HepG2 (cell line): ENCODE data around the gene DNM3. TPM values are rescaled to one million over a fixed set of nuclear protein-coding genes. Genes with fewer than 3 reads are reported as not detected.

Experiments
- ATAC-seq: fragments of 200-7000 bp; cut with Tn5 transposase; 3 replicates; pipeline ENCODE4 v1.9.1; 2020; ENCODE audit warnings: mild to moderate bottlenecking, moderate library complexity
- BruUV-seq: library from RNA; stranded (reverse); fragments of 400-500 nt; replicated peaks from 2 replicates; lab custom pipeline; 2021; lab: Mats Ljungman, UMichigan
- CTCF ChIA-PET: fragments of 300-600 bp; formaldehyde crosslinking; extraction: SDS; loops from one replicate; lab custom pipeline; 2021; ENCODE audit warnings: low total read pairs, inconsistent platforms, low intra/inter-chr PET ratio; lab: Yijun Ruan, JAX
- POLR2A ChIA-PET: fragments of 350-600 bp; sonication (Branson Sonifier 250); formaldehyde crosslinking; loops from one replicate; lab custom pipeline; 2020; ENCODE audit warnings: antibody characterized with exemption, inconsistent platforms; lab: Yijun Ruan, JAX
- DNase-seq: peaks from one replicate; pipeline ENCODE4 v3.0.0-alpha.2; 2015; ENCODE audit warnings: low spot score
- FAIRE-seq: peaks from 3 replicates; lab custom pipeline; 2011; peaks lifted over from hg19 to GRCh38; lab: Jason Lieb, UNC
- H2AFZ ChIP-seq: one replicate; pipeline ENCODE4 v1.6.1; 2011; ENCODE audit warnings: low read length, inconsistent platforms
- H3K27ac ChIP-seq: fragments of 300-600 bp; 3 replicates; pipeline ENCODE4 v1.8.0; 2011; ENCODE audit warnings: mixed run types, mild to moderate bottlenecking, mixed read lengths, low read length, inconsistent platforms; ENCODE audit not compliant: insufficient read depth; ENCODE audit errors: extremely low read length
- H3K27me3 ChIP-seq, 2 experiments: fragments of 200-600 bp in 1 of 2; 2 replicates in 1 of 2; 3 replicates in 1 of 2; pipeline versions ENCODE4 v1.6.0 to v1.8.0; 2011; ENCODE audit warnings: low read length in 2 of 2, mild to moderate bottlenecking in 2 of 2, moderate library complexity in 2 of 2, inconsistent platforms in 1 of 2; ENCODE audit not compliant: insufficient read depth in 2 of 2, control insufficient read depth in 1 of 2
- H3K36me3 ChIP-seq, 2 experiments: fragments of 200-600 bp in 1 of 2; replicated peaks in 1 of 2; 2 replicates in 1 of 2; 3 replicates in 1 of 2; pipeline versions ENCODE4 v1.5.1 to v1.8.0; 2011; ENCODE audit warnings: low read length in 2 of 2, inconsistent platforms in 1 of 2; ENCODE audit not compliant: insufficient read depth in 2 of 2, control insufficient read depth in 1 of 2
- H3K4me1 ChIP-seq: 2 replicates; pipeline ENCODE4 v1.5.1; 2012; ENCODE audit warnings: low read length, inconsistent platforms; ENCODE audit not compliant: insufficient read depth
- H3K4me2 ChIP-seq: 2 replicates; pipeline ENCODE4 v1.6.0; 2011; ENCODE audit warnings: low read depth, low read length, inconsistent platforms
- H3K4me3 ChIP-seq, 3 experiments: fragments of 200-600 bp in 1 of 3; sonication (generic), shearing (Covaris generic) in 1 of 3; replicated peaks in 1 of 3; 2 replicates each; pipeline ENCODE4 v1.5.1; 2011 to 2016; ENCODE audit warnings: low read length in 3 of 3, inconsistent platforms in 2 of 3, low read depth in 2 of 3, mild to moderate bottlenecking in 2 of 3, control low read depth in 1 of 3, mixed read lengths in 1 of 3; ENCODE audit not compliant: insufficient read depth in 1 of 3
- H3K79me2 ChIP-seq: one replicate; pipeline ENCODE4 v1.6.1; 2011; ENCODE audit warnings: low read length, inconsistent platforms; ENCODE audit not compliant: insufficient read depth
- H3K9ac ChIP-seq: 2 replicates; pipeline ENCODE4 v1.6.0; 2011; ENCODE audit warnings: mild to moderate bottlenecking, low read depth, low read length, inconsistent platforms; ENCODE audit not compliant: insufficient read depth
- H3K9me3 ChIP-seq: 2 replicates; pipeline ENCODE4 v1.5.1; 2012; ENCODE audit warnings: mild to moderate bottlenecking, low read length
- H4K20me1 ChIP-seq: 2 replicates; pipeline ENCODE4 v1.6.0; 2011; ENCODE audit warnings: inconsistent platforms, mild to moderate bottlenecking, low read length, moderate library complexity; ENCODE audit not compliant: insufficient read depth
- EHMT2 ChIP-seq: fragments of 200-600 bp; sonication (generic); IDR thresholded peaks from 2 replicates; pipeline ENCODE4 v1.7.0; 2017; ENCODE audit warnings: antibody characterized with exemption, low read depth, low read length, borderline replicate concordance
- ETV6 ChIP-seq: sonication (generic); formaldehyde crosslinking; conservative IDR thresholded peaks from 2 replicates; pipeline ENCODE4 v1.4.0; 2020; ENCODE audit warnings: missing genetic modification reagents
- GATAD1 ChIP-seq: IDR thresholded peaks from 2 replicates; pipeline ENCODE4 v1.6.1; 2016; ENCODE audit warnings: missing genetic modification reagents, missing compliant biosample characterization
- GTF2F1 ChIP-seq: fragments of 150-350 bp; IDR thresholded peaks from 2 replicates; pipeline ENCODE4 v1.6.1; 2014; ENCODE audit warnings: low read length
- JUNB ChIP-seq: sonication (generic); formaldehyde crosslinking; IDR thresholded peaks from 2 replicates; pipeline ENCODE4 v1.8.0; 2022; ENCODE audit warnings: missing genetic modification reagents, mild to moderate bottlenecking, borderline replicate concordance
- KAT2B ChIP-seq: fragments of 150-350 bp; IDR thresholded peaks from 2 replicates; pipeline ENCODE4 v1.6.1; 2014; ENCODE audit warnings: low read depth, low read length, borderline replicate concordance
- NCOA5 ChIP-seq: sonication (generic); formaldehyde crosslinking; IDR thresholded peaks from 2 replicates; pipeline ENCODE4 v1.4.0; 2020; ENCODE audit warnings: missing genetic modification reagents
- RBAK ChIP-seq: sonication (generic); formaldehyde crosslinking; IDR thresholded peaks from 2 replicates; pipeline ENCODE4 v1.5.1; 2020; ENCODE audit warnings: mild to moderate bottlenecking, missing genetic modification reagents
- ZNF616 ChIP-seq: sonication (generic); formaldehyde crosslinking; IDR thresholded peaks from 2 replicates; pipeline ENCODE4 v1.5.0; 2020; ENCODE audit warnings: low read depth, mild to moderate bottlenecking, missing genetic modification reagents
- ZNF839 ChIP-seq: sonication (generic); formaldehyde crosslinking; IDR thresholded peaks from 2 replicates; pipeline ENCODE4 v1.4.0; 2020; ENCODE audit warnings: missing genetic modification reagents, mild to moderate bottlenecking, borderline replicate concordance
- WGBS: methylation state at CpG from one replicate; pipeline ENCODE4 v1.1.6; 2017; ENCODE audit warnings: low lambda C conversion rate; 5-methylcytosine and 5-hydroxymethylcytosine counted together
- in situ Hi-C: cut with HindIII; loops from 2 replicates; pipeline ENCODE4 v1.10.0; 2017; ENCODE audit warnings: low pct_unique_long_range_greater_than_20kb; ENCODE audit not compliant: extremely low pct_ligation_motif_present
- intact Hi-C: fragments of 100-400 bp; cut with micrococcal nuclease; formaldehyde crosslinking; loops from one replicate; pipeline ENCODE4 v1.10.0; 2022; ENCODE audit not compliant: unreplicated experiment
- polyA plus RNA-seq, 8 experiments: library from polyadenylated mRNA; depleted of rRNA in 3 of 8; stranded (reverse) in 7 of 8; unstranded in 1 of 8; fragments of >200 nt; fragmentation: Illumina TruSeq in 4 of 8; extraction: Trizol in 4 of 8; gene quantifications; 2 replicates each; pipeline versions ENCODE4 v1.2.1 to v1.2.3, GENCODE V29; 2011 to 2016; ENCODE audit warnings: low read depth in 4 of 8, missing spikeins in 1 of 8, mixed read lengths in 1 of 8; ENCODE audit not compliant: insufficient read depth in 1 of 8
- total RNA-seq, 5 experiments: library from RNA; depleted of rRNA; stranded (reverse); fragments of >200 nt; fragmentation: Illumina TruSeq; extraction: Trizol; gene quantifications; 2 replicates each; pipeline ENCODE4 v1.2.3, GENCODE V29; 2016; ENCODE audit warnings: low read depth in 1 of 5
- TF ChIP-seq, protein P1 (sequence below), 2 experiments: fragments of 450-650 bp in 1 of 2; sonication (generic) in 1 of 2; formaldehyde crosslinking in 1 of 2; IDR thresholded peaks; 2 replicates each; pipeline versions ENCODE4 v1.6.1 to v1.8.0; 2016 to 2022; ENCODE audit warnings: antibody characterized with exemption in 1 of 2, mild to moderate bottlenecking in 1 of 2, missing genetic modification reagents in 1 of 2
- TF ChIP-seq, protein P2 (sequence below): IDR thresholded peaks from 2 replicates; pipeline ENCODE4 v1.6.1; 2016; ENCODE audit warnings: missing compliant biosample characterization, missing genetic modification reagents, borderline replicate concordance

Gene DNM3
- total and polyA plus RNA-seq, 2 of the 13 experiments (the other 11 are each of a cell fraction or from before 2014, with no cell fraction given), result 0.05 TPM; not detected in 1

DNA sequence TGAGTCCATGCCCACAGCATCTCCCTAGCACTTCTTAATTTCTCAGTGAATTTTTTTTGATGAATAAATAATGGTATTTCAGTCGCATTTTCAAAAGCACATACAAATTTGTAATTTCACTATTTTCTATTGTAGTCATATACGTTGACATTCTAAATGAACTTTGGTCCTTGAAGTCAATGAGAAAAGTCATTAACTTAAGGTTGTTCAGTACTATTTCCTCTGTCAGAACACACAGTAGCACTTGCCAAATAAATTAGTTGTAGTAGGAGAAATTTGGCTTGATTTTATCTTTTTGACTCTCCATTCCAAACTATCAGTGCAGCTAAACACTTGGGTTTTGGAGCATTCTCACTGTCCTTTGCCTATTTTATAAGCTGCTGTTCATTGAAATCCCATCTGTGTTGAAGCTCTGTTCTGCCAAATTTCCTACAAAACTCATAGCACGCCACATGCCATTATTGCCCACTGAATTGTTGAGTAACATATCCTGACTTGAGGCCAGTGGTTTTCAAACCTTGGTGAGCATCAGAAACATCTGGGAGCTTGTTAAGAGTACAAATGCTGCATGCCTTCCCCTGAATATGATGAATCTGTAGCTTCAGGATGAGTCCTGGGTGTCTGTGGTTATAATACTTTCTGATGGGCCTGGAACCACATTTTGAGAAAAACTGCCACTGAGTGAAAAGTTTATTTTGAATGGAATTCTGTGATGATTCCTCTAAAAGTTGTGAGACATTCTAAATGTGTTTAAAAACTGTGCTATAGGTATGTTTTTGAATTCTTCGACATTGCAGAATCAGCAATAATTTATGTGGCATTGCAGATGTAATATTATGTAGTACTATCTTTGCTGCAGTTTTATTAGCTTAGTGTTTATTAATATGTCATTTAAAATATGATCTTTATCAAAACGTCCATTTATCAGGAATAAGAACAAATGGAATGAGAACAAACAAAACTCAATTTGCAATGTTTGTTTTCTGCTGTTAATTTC, 78.9 kb downstream of the DNM3 start (continued):
- TF ChIP-seq JUNB (CRISPR knock-in tag), result no peak
- TF ChIP-seq ZNF616 (CRISPR knock-in tag), result no peak

DNA sequence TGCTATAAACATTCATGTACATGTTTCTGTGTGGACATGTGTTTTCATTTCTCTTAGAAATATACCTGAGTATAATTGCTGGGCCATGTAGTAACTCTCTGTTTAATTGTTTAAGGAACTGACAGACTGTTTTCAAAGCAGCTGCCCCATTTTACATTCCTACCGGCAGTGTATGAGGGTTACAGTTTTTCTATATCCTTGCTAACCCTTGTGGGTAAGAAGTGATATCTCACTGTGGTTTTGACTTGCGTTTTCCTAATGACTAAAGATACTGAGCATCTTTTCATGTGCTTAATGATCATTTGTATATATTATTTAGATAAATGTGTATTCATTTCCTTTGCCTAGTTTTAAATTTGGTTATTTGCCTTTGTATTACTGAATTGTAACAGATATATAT, 81.7 kb downstream of the DNM3 start:
- ATAC-seq (no peak), DNase-seq (no peak), FAIRE-seq (no peak)
- H4K20me1 ChIP-seq, result no peaks in the 10 kb centered on the region
- BruUV-seq, result no TSS peak
- no peaks in the 10 kb centered on the region for H3K79me2 ChIP-seq
- H2AFZ ChIP-seq, result no peak overlapping the region
- ChIA-PET POLR2A (no interaction called here), CTCF (no interaction called here)
- H3K27me3 ChIP-seq, result no peaks in the 10 kb centered on the region; a peak in 1 of 5 replicates
- no peaks in the 10 kb centered on the region for H3K36me3 ChIP-seq
- intact Hi-C loops (no loop called here), in situ Hi-C loops (no loop called here)
- WGBS, result 11% methylated on average over 2 of the region's 2 CpGs
- H3K4me1 ChIP-seq, result no peaks in the 10 kb centered on the region
- no peak overlapping the region for H3K9ac ChIP-seq
- no peak overlapping the region for H3K4me3 ChIP-seq
- H3K9me3 ChIP-seq, result no peaks in the 10 kb centered on the region
- no peak overlapping the region for H3K4me2 ChIP-seq
- H3K27ac ChIP-seq, result no peak overlapping the region
- TF ChIP-seq ETV6 (CRISPR knock-in tag) (no peak), ZNF839 (no peak), KAT2B (no peak), RBAK (CRISPR knock-in tag) (no peak), GATAD1 (CRISPR knock-in tag) (no peak), GTF2F1 (no peak), NCOA5 (CRISPR knock-in tag) (no peak), EHMT2 (no peak)
- TF ChIP-seq, protein P1, sequence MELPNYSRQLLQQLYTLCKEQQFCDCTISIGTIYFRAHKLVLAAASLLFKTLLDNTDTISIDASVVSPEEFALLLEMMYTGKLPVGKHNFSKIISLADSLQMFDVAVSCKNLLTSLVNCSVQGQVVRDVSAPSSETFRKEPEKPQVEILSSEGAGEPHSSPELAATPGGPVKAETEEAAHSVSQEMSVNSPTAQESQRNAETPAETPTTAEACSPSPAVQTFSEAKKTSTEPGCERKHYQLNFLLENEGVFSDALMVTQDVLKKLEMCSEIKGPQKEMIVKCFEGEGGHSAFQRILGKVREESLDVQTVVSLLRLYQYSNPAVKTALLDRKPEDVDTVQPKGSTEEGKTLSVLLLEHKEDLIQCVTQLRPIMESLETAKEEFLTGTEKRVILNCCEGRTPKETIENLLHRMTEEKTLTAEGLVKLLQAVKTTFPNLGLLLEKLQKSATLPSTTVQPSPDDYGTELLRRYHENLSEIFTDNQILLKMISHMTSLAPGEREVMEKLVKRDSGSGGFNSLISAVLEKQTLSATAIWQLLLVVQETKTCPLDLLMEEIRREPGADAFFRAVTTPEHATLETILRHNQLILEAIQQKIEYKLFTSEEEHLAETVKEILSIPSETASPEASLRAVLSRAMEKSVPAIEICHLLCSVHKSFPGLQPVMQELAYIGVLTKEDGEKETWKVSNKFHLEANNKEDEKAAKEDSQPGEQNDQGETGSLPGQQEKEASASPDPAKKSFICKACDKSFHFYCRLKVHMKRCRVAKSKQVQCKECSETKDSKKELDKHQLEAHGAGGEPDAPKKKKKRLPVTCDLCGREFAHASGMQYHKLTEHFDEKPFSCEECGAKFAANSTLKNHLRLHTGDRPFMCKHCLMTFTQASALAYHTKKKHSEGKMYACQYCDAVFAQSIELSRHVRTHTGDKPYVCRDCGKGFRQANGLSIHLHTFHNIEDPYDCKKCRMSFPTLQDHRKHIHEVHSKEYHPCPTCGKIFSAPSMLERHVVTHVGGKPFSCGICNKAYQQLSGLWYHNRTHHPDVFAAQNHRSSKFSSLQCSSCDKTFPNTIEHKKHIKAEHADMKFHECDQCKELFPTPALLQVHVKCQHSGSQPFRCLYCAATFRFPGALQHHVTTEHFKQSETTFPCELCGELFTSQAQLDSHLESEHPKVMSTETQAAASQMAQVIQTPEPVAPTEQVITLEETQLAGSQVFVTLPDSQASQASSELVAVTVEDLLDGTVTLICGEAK (IDR thresholded peaks at IDR 0.05), result no peak
- TF ChIP-seq, protein P1 (CRISPR knock-in tag; IDR thresholded peaks at IDR 0.05), result no peak
- TF ChIP-seq, protein P2, sequence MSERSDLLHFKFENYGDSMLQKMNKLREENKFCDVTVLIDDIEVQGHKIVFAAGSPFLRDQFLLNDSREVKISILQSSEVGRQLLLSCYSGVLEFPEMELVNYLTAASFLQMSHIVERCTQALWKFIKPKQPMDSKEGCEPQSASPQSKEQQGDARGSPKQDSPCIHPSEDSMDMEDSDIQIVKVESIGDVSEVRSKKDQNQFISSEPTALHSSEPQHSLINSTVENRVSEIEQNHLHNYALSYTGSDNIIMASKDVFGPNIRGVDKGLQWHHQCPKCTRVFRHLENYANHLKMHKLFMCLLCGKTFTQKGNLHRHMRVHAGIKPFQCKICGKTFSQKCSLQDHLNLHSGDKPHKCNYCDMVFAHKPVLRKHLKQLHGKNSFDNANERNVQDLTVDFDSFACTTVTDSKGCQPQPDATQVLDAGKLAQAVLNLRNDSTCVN, result no peak
